ENCODE measurements around the gene DPP8.
"Not testable (repeated sequence)": the region's sequence is repeated elsewhere in the genome, so short reads cannot be mapped to it uniquely, and the experiment has no call there.

The DPP8 gene

DNA sequence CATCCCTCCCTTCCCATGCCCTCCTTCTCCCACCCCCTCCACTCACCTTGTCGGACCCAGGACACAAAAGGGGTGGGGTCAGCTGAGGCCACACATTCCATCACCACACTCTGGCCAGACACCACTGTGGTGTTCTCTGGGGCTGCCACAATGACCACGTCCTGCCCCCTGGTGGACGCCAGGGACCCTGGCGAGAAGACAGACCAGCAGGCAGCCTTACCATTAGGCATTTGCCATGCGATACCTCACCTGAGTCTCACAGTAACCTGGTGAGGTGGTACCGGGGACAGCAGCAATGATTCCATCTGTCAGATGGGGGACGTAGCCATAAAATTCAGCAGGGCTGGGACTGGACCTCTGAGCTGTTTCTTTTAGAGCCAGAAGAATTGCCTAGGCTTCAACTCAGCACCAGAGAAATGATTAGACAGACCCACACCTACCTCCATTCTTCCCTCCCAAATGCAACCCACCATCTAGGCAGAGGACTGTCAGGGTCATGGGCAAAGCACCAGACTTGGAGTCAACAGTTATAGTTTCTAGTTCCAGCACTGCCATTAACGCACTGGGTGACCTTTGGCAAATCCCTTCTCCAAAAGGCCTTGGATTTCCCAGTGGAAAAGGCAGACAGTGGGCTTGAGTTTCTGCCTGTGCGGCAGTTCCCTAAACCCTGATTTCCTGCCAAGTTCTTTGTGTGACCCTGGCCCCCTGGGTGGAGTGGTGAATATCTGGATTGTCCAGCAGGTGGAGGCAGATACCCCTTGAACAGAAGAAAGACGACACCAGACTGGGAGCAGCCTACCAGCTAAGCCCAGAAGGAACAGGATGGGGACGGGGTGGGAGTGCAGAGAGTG, 116.5 kb downstream of the DPP8 start:
- TF ChIP-seq CTCF (IDR thresholded peaks at IDR 0.05; ENCODE audit: control insufficient read depth, insufficient read depth, low read depth, low read length, missing control alignments): peak; percentile 93
- no peak for DNase-seq (ENCODE audit: low read depth)
- H3K4me3 ChIP-seq (ENCODE audit: control insufficient read depth, low read depth, low read length): no peak overlapping the region

GRCh38 chr15:65399997-65400396, 117.5 kb downstream of the DPP8 start:
- no peak overlapping the region for H3K4me3 ChIP-seq (ENCODE audit: control insufficient read depth, low read depth, low read length)
- DNase-seq (ENCODE audit: low read depth): no peak
- TF ChIP-seq CTCF (IDR thresholded peaks at IDR 0.05; ENCODE audit: control insufficient read depth, insufficient read depth, low read depth, low read length, missing control alignments): no peak

DNA sequence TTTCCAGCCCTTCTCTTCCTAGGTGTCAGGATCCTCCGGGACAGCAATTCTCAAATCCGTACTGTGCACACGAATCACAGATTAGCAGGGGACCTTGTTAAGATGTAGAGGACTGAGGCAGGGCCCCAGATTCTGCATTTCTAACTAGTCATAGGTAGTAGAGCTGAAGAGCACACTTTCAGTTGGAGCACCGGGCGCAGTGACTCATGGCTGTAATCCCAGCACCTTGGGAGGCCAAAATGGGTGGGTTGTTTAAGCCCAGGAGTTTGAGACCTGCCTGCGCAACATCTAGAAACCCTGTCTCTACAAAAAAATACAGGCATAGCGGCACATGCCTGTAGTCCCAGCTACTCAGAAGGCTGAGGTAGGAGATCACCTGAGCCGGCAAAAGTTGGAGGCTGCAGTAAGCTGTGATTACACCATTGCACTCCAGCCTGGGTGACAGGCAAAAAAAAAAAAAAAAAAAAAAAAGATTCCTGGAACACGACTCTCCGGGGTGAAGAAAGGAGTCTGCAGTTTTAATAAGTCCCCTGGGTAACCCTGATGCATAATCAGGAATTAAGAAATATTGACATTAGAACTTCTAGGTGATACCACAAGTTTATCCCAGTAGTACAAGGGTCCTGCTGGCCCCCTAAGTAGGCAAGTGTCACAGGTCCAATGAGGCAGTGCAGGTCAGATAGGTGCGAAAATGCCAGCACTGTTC, 118.3 kb downstream of the DPP8 start:
- TF ChIP-seq CTCF (IDR thresholded peaks at IDR 0.05; ENCODE audit: control insufficient read depth, insufficient read depth, low read depth, low read length, missing control alignments): no peak
- no peak overlapping the region for H3K4me3 ChIP-seq (ENCODE audit: control insufficient read depth, low read depth, low read length)
- DNase-seq (ENCODE audit: low read depth): no peak

DNA sequence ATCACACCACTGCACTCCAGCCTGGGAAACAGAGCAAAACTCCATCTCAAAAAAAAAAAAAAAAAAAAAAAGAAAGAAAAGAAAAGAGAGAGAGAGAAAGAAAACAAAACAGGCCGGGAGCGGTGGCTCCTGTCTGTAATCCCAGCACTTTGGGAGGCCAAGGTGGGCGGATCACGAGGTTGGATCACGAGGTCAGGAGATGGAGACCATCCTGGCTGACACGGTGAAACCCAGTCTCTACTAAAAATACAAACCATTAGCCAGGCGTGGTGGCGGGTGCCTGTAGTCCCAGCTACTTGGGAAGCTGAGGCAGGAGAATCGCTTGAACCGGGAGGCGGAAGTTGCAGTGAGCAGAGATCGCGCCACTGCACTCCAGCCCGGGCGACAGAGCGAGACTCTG, 119.0 kb downstream of the DPP8 start:
- H3K4me3 ChIP-seq (ENCODE audit: control insufficient read depth, low read depth, low read length); DNase-seq (ENCODE audit: low read depth): not testable (repeated sequence)

DNA sequence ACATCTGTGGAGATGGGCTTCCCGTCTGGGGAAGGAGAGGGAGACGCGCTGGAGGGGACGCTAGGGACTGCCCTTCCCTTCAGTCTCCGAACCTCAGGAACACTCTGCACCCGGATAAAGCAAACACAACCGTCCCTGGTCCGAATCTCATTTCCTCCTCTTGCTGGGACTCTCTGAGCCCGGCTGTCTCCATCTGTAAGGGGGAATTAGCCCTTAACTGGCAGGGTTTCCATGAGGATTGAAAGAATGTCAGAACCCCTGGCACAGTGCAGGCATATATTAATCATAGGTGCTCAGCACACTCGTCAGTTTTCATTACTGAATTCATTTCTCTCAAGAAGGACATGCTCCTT, 120.5 kb downstream of the DPP8 start:
- TF ChIP-seq CTCF (IDR thresholded peaks at IDR 0.05; ENCODE audit: control insufficient read depth, insufficient read depth, low read depth, low read length, missing control alignments): no peak
- H3K4me3 ChIP-seq (ENCODE audit: control insufficient read depth, low read depth, low read length): no peak overlapping the region
- no peak for DNase-seq (ENCODE audit: low read depth)

GRCh38 chr15:65396283-65396964, 121.1 kb downstream of the DPP8 start:
- no peak for TF ChIP-seq CTCF (IDR thresholded peaks at IDR 0.05; ENCODE audit: control insufficient read depth, insufficient read depth, low read depth, low read length, missing control alignments)
- no peak for DNase-seq (ENCODE audit: low read depth)
- H3K4me3 ChIP-seq (ENCODE audit: control insufficient read depth, low read depth, low read length): no peak overlapping the region
